RWPE2 (cell line): ENCODE data around the gene RGL3.
"Not testable (repeated sequence)": the region's sequence is repeated elsewhere in the genome, so short reads cannot be mapped to it uniquely, and the experiment has no call there.

Experiments
- ATAC-seq: fragments of 200-7000 bp; cut with Tn5 transposase; 3 replicates; pipeline ENCODE4 v1.9.1; 2021; ENCODE audit warnings: low read depth
- DNase-seq: peaks from one replicate; pipeline ENCODE4 v3.0.0-alpha.2; 2020; ENCODE audit warnings: low spot score
- H3K27ac ChIP-seq: fragments of 450-650 bp; 2 replicates; pipeline ENCODE4 v1.5.1; 2017; ENCODE audit warnings: mild to moderate bottlenecking; ENCODE audit not compliant: poor library complexity, severe bottlenecking
- H3K27me3 ChIP-seq: fragments of 250-450 bp; sonication (Bioruptor Pico); 2 replicates; pipeline ENCODE4 v1.5.1; 2021; ENCODE audit warnings: mild to moderate bottlenecking, moderate library complexity; ENCODE audit not compliant: insufficient read depth, poor library complexity, severe bottlenecking
- H3K36me3 ChIP-seq: fragments of 250-450 bp; sonication (Bioruptor Pico); 2 replicates; pipeline ENCODE4 v1.5.1; 2020; ENCODE audit warnings: low read depth, mild to moderate bottlenecking, moderate library complexity
- H3K4me1 ChIP-seq: fragments of 250-450 bp; sonication (Bioruptor Pico); 2 replicates; pipeline ENCODE4 v1.5.1; 2021; ENCODE audit warnings: mild to moderate bottlenecking, moderate library complexity; ENCODE audit not compliant: insufficient read depth, poor library complexity, severe bottlenecking
- H3K4me3 ChIP-seq: fragments of 250-450 bp; sonication (Bioruptor Pico); 2 replicates; pipeline ENCODE4 v1.5.1; 2021; ENCODE audit warnings: mild to moderate bottlenecking, moderate library complexity; ENCODE audit not compliant: severe bottlenecking
- H3K9me3 ChIP-seq: fragments of 250-450 bp; sonication (Bioruptor Pico); 2 replicates; pipeline ENCODE4 v1.5.1; 2021; ENCODE audit warnings: mild to moderate bottlenecking, moderate library complexity; ENCODE audit not compliant: severe bottlenecking
- CTCF ChIP-seq: fragments of 450-650 bp; IDR thresholded peaks from one replicate; pipeline ENCODE4 v1.5.1; 2017; ENCODE audit warnings: mild to moderate bottlenecking, moderate library complexity; ENCODE audit not compliant: poor library complexity, severe bottlenecking

The RGL3 gene

GRCh38 chr19:11457831-11458230 is 38.7 kb upstream of the RGL3 start:
- no peaks in the 10 kb centered on the region for H3K4me1 ChIP-seq
- no peak overlapping the region for H3K27ac ChIP-seq
- H3K27me3 ChIP-seq = no peaks in the 10 kb centered on the region
- DNase-seq (no peak), ATAC-seq (no peak)
- H3K36me3 ChIP-seq = no peaks in the 10 kb centered on the region
- no peaks in the 10 kb centered on the region for H3K9me3 ChIP-seq
- TF ChIP-seq CTCF = no peak
- no peak overlapping the region for H3K4me3 ChIP-seq

- H3K4me3 ChIP-seq = no peak overlapping the region
- TF ChIP-seq CTCF = no peak
- DNase-seq = no peak
- no peaks in the 10 kb centered on the region for H3K27me3 ChIP-seq
- no peaks in the 10 kb centered on the region for H3K36me3 ChIP-seq
- no peak for ATAC-seq
- no peaks in the 10 kb centered on the region for H3K9me3 ChIP-seq
- H3K27ac ChIP-seq = no peak overlapping the region
- no peaks in the 10 kb centered on the region for H3K4me1 ChIP-seq
These were observed 38.0 kb upstream of the RGL3 start for GRCh38 chr19:11457115-11457514.

DNA sequence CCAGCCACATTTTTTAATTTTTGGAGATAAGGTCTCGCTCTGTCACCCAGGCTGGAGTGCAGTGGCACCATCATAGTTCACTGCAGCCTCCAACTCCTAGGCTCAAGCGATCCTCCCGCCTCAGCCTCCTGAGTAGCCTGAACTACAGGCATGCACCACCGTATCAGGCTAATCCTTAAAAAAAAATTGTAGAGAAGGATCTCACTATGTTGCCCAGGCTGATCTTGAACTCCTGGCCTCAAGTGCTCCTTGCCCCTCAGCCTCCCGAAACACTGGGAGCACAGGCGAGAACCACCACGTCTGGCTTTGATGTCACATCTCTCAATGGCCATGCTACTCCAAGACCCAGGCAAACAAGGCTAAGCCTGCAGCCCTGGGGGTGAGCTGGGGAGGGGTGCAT is 37.5 kb upstream of the RGL3 start:
- no peak for ATAC-seq
- TF ChIP-seq CTCF = no peak

GRCh38 chr19:11455233-11455554 is 36.1 kb upstream of the RGL3 start:
- H3K27ac ChIP-seq, ATAC-seq, H3K9me3 ChIP-seq, DNase-seq, H3K36me3 ChIP-seq, H3K27me3 ChIP-seq, H3K4me1 ChIP-seq, H3K4me3 ChIP-seq: not testable (repeated sequence)

More for the DNA sequence above, 37.5 kb upstream of the RGL3 start:
- Histone ChIP-seq H3K4me3 (no peak overlapping the region), H3K36me3 (no peaks in the 10 kb centered on the region), H3K9me3 (no peaks in the 10 kb centered on the region), H3K27me3 (no peaks in the 10 kb centered on the region), H3K27ac (no peak overlapping the region), H3K4me1 (no peaks in the 10 kb centered on the region)
- DNase-seq = no peak

- no peaks in the 10 kb centered on the region for H3K9me3 ChIP-seq
- no peaks in the 10 kb centered on the region for H3K4me1 ChIP-seq
- no peak overlapping the region for H3K4me3 ChIP-seq
- no peak overlapping the region for H3K27ac ChIP-seq
- peak; percentile 41 for TF ChIP-seq CTCF
- H3K36me3 ChIP-seq = peaks cover 9% of the 10 kb centered on the region; the same call in 1 of the 2 replicates
- ATAC-seq = no peak
- no peak for DNase-seq
- no peaks in the 10 kb centered on the region for H3K27me3 ChIP-seq
These were observed 34.6 kb upstream of the RGL3 start for GRCh38 chr19:11453468-11454341.
